Neural progenitor cell (in vitro differentiated cells): ENCODE data around the gene ERC2.

ENCODE experiments used
- CTCF ChIP-seq: fragments of 200-600 bp; sonication (generic); IDR thresholded peaks from 2 replicates; pipeline ENCODE4 v1.5.1; 2017; ENCODE audit warnings: antibody characterized with exemption, mild to moderate bottlenecking
- EZH2 ChIP-seq: fragments of 200-600 bp; sonication (generic); IDR thresholded peaks from 2 replicates; pipeline ENCODE4 v1.6.1; 2017; ENCODE audit warnings: antibody characterized with exemption, mild to moderate bottlenecking, moderate library complexity
- EZH2phosphoT487 ChIP-seq: fragments of 200-600 bp; sonication (generic); IDR thresholded peaks from 2 replicates; pipeline ENCODE4 v1.6.1; 2017; ENCODE audit warnings: antibody characterized with exemption

GRCh38 chr3:55974421-55975165 is 493.7 kb downstream of the ERC2 start:
- TF ChIP-seq CTCF (no peak), EZH2 (no peak), EZH2phosphoT487 (no peak)
